Stomach (tissue), 4 donors: ENCODE data around the gene NRG2.
A peak's percentile ranks its signal among the peaks of the same experiment; 100 is the strongest.

Experiments
- POLR2A ChIP-seq, 4 donors: fragments of 450-650 bp; IDR thresholded peaks; one replicate each; pipeline ENCODE4 v1.6.1; 2016; ENCODE audit warnings: antibody characterized with exemption in 4 of 4, control low read depth in 2 of 4, mild to moderate bottlenecking in 1 of 4, moderate library complexity in 1 of 4
- TF ChIP-seq, protein P1 (sequence below), 7 experiments: fragments of 450-650 bp in 4 of 7; fragments of 200-600 bp in 3 of 7; sonication (generic) in 3 of 7; IDR thresholded peaks; one replicate each; pipeline ENCODE4 v1.5.1; 2016 to 2019; ENCODE audit warnings: antibody characterized with exemption in 7 of 7, control low read depth in 2 of 7, mild to moderate bottlenecking in 1 of 7

DNA sequence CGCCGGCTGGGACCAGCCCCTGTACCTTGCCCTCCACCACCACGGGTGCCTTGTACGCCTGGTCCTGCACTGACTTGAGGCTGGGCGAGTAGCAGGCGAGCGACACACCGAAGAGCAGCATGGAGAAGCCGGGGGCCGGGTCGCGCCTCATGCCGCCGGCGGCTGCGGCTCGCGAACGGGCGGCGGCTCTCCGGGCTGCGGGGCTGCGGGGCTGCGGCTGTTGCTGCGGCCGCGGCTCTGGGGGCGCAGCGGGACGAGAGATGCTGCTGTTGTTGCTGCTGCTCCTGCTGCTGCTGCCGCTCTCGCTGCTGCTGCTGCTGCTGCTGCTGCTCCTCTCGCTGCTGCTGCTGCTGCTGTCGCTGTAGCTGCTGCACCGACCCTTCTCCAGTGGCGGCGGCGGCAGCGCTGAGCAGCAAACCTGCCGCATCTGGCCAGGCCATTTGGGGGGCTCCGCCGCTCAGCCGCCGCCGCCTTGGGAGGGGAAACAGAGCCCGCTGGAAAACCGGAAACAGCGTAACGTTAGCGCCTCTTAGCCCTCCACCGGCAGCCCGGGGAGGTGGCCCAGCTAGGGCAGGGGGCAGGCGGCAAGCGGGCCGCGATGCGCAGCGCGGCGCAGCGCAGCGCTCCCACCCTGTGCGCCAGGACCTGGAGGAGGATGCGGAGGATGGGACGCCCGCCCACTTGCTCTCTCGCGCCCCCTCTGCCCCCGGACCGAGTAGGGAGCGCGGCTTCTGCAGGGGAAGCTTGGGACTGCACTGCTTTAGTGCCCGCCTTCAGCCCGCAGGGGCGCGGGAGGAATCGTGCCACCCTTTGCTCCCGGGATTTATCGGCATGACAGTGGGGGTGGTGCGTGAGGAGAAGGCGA, at the start of gene NRG2:
- TF ChIP-seq POLR2A (IDR thresholded peaks at IDR 0.05), result no peak
- TF ChIP-seq, protein P1, sequence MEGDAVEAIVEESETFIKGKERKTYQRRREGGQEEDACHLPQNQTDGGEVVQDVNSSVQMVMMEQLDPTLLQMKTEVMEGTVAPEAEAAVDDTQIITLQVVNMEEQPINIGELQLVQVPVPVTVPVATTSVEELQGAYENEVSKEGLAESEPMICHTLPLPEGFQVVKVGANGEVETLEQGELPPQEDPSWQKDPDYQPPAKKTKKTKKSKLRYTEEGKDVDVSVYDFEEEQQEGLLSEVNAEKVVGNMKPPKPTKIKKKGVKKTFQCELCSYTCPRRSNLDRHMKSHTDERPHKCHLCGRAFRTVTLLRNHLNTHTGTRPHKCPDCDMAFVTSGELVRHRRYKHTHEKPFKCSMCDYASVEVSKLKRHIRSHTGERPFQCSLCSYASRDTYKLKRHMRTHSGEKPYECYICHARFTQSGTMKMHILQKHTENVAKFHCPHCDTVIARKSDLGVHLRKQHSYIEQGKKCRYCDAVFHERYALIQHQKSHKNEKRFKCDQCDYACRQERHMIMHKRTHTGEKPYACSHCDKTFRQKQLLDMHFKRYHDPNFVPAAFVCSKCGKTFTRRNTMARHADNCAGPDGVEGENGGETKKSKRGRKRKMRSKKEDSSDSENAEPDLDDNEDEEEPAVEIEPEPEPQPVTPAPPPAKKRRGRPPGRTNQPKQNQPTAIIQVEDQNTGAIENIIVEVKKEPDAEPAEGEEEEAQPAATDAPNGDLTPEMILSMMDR (IDR thresholded peaks at IDR 0.05), result peak in 4 of 7 experiments; percentile 24 to 37 (median 28)
